ENCODE measurements around the gene CCL27. TPM values are rescaled to one million over a fixed set of nuclear protein-coding genes. Genes with fewer than 3 reads are reported as not detected.

Gene CCL27
- total and polyA plus RNA-seq, 5 donors: 0.18 to 0.46 TPM; not detected in 3

- no peak for ATAC-seq
- H3K4me1 ChIP-seq (ENCODE audit: control insufficient read depth, insufficient read depth, low read length): peaks cover 3% of the 10 kb centered on the region
- no peak overlapping the region for H3K4me3 ChIP-seq (ENCODE audit: low read length)
- no peak for DNase-seq
- no peak overlapping the region for H3K27ac ChIP-seq (ENCODE audit: low read length)
- H3K27me3 ChIP-seq (ENCODE audit: control insufficient read depth, insufficient read depth): no peaks in the 10 kb centered on the region
- intact Hi-C loops (cut with DNase I): no loop called here
- 94% methylated on average over 8 of the region's 8 CpGs for WGBS
- H3K9me3 ChIP-seq (ENCODE audit: control insufficient read depth, low read length): no peaks in the 10 kb centered on the region
Observed at GRCh38 chr9:34659592-34660253, 2.7 kb downstream of the CCL27 start.

- H3K4me1 ChIP-seq (ENCODE audit: control insufficient read depth, insufficient read depth, low read length): peaks cover 10% of the 10 kb centered on the region
- 82% methylated on average over 14 of the region's 14 CpGs for WGBS
- no peak overlapping the region for H3K4me3 ChIP-seq (ENCODE audit: low read length)
- peak in 2 of 3 donors; percentile 34 to 40 for DNase-seq
- no peaks in the 10 kb centered on the region for H3K27me3 ChIP-seq (ENCODE audit: control insufficient read depth, insufficient read depth)
- intact Hi-C loops (cut with DNase I): no loop called here
- no peak overlapping the region for H3K27ac ChIP-seq (ENCODE audit: low read length)
- no peaks in the 10 kb centered on the region for H3K9me3 ChIP-seq (ENCODE audit: control insufficient read depth, low read length)
- no peak for ATAC-seq
Observed at GRCh38 chr9:34658461-34658860, 4.0 kb downstream of the CCL27 start.

GRCh38 chr9:34656992-34657391 is 5.5 kb downstream of the CCL27 start:
- peak in 1 of 3 donors; percentile 39 for DNase-seq
- 87% methylated on average over 5 of the region's 5 CpGs for WGBS
- Histone ChIP-seq H3K27ac (ENCODE audit: low read length) (no peak overlapping the region), H3K27me3 (ENCODE audit: control insufficient read depth, insufficient read depth) (no peaks in the 10 kb centered on the region), H3K4me1 (ENCODE audit: control insufficient read depth, insufficient read depth, low read length) (peaks cover 15% of the 10 kb centered on the region), H3K9me3 (ENCODE audit: control insufficient read depth, low read length) (no peaks in the 10 kb centered on the region), H3K4me3 (ENCODE audit: low read length) (no peak overlapping the region)
- no peak for ATAC-seq
- intact Hi-C loops (cut with DNase I): no loop called here

GRCh38 chr9:34655394-34655793 is 7.1 kb downstream of the CCL27 start:
- Histone ChIP-seq H3K27me3 (ENCODE audit: control insufficient read depth, insufficient read depth) (no peaks in the 10 kb centered on the region), H3K27ac (ENCODE audit: low read length) (peak overlapping the region; percentile 16), H3K4me3 (ENCODE audit: low read length) (no peak overlapping the region), H3K4me1 (ENCODE audit: control insufficient read depth, insufficient read depth, low read length) (peaks cover 20% of the 10 kb centered on the region), H3K9me3 (ENCODE audit: control insufficient read depth, low read length) (no peaks in the 10 kb centered on the region)
- ATAC-seq (no peak), DNase-seq (peak in 2 of 3 donors; percentile 33 to 42)
- 69% methylated on average over 5 of the region's 5 CpGs for WGBS
- intact Hi-C loops (cut with DNase I): no loop called here

- intact Hi-C loops (cut with DNase I): no loop called here
- no peak overlapping the region for H3K4me3 ChIP-seq (ENCODE audit: low read length)
Observed at GRCh38 chr9:34654323-34655051, 8.0 kb downstream of the CCL27 start.

GRCh38 chr9:34653151-34654072 is 9.0 kb downstream of the CCL27 start:
- WGBS: 21% methylated on average over 11 of the region's 11 CpGs
- H3K27ac ChIP-seq (ENCODE audit: low read length): peak overlapping the region; percentile 79
- DNase-seq (peak in 2 of 3 donors; percentile 83 to 87), ATAC-seq (peak; percentile 6 to 24)
- no peaks in the 10 kb centered on the region for H3K9me3 ChIP-seq (ENCODE audit: control insufficient read depth, low read length)
- H3K4me1 ChIP-seq (ENCODE audit: control insufficient read depth, insufficient read depth, low read length): peaks cover 22% of the 10 kb centered on the region
- no peaks in the 10 kb centered on the region for H3K27me3 ChIP-seq (ENCODE audit: control insufficient read depth, insufficient read depth)
- H3K4me3 ChIP-seq (ENCODE audit: low read length): peak overlapping the region; percentile 12
- intact Hi-C loops (cut with DNase I): no loop called here

More at GRCh38 chr9:34654323-34655051, 8.0 kb downstream of the CCL27 start:
- peak overlapping the region; percentile 79 for H3K27ac ChIP-seq (ENCODE audit: low read length)
- DNase-seq (peak; percentile 81 to 95 (median 95)), ATAC-seq (peak; percentile 53 to 66)
- no peaks in the 10 kb centered on the region for H3K27me3 ChIP-seq (ENCODE audit: control insufficient read depth, insufficient read depth)
- no peaks in the 10 kb centered on the region for H3K9me3 ChIP-seq (ENCODE audit: control insufficient read depth, low read length)
- WGBS: 21% methylated on average over 11 of the region's 11 CpGs
- peaks cover 20% of the 10 kb centered on the region for H3K4me1 ChIP-seq (ENCODE audit: control insufficient read depth, insufficient read depth, low read length)

- intact Hi-C loops (cut with DNase I): no loop called here
- H3K4me3 ChIP-seq (ENCODE audit: low read length): peak overlapping the region; percentile 12
- H3K27me3 ChIP-seq (ENCODE audit: control insufficient read depth, insufficient read depth): no peaks in the 10 kb centered on the region
- H3K27ac ChIP-seq (ENCODE audit: low read length): peak overlapping the region; percentile 79
- ATAC-seq (no peak), DNase-seq (peak in 2 of 3 donors; percentile 42 to 49)
- no peaks in the 10 kb centered on the region for H3K9me3 ChIP-seq (ENCODE audit: control insufficient read depth, low read length)
- H3K4me1 ChIP-seq (ENCODE audit: control insufficient read depth, insufficient read depth, low read length): peaks cover 25% of the 10 kb centered on the region
- 13% methylated on average over 5 of the region's 5 CpGs for WGBS
Observed at GRCh38 chr9:34652602-34653000, 9.9 kb downstream of the CCL27 start.

GRCh38 chr9:34651876-34652601 is 10.4 kb downstream of the CCL27 start, which contains the start of gene IL11RA:
IL11RA (plus strand) TSS chr9:34652185; CDS start chr9:34655218, 3,033 bp downstream.
- no peaks in the 10 kb centered on the region for H3K27me3 ChIP-seq (ENCODE audit: control insufficient read depth, insufficient read depth)
- H3K4me1 ChIP-seq (ENCODE audit: control insufficient read depth, insufficient read depth, low read length): peaks cover 28% of the 10 kb centered on the region
- intact Hi-C loops (cut with DNase I): no loop called here
- no peaks in the 10 kb centered on the region for H3K9me3 ChIP-seq (ENCODE audit: control insufficient read depth, low read length)
- DNase-seq (peak; percentile 92 to 96 (median 95)), ATAC-seq (peak; percentile 82 to 87)
- H3K4me3 ChIP-seq (ENCODE audit: low read length): peak within 1 kb of the TSS; percentile 12
- peak within 1 kb of the TSS; percentile 79 for H3K27ac ChIP-seq (ENCODE audit: low read length)
- 7% methylated on average over 24 of the region's 24 CpGs for WGBS

GRCh38 chr9:34651321-34651720 is 11.1 kb downstream of the CCL27 start:
- intact Hi-C loops (cut with DNase I): no loop called here
- Histone ChIP-seq H3K9me3 (ENCODE audit: control insufficient read depth, low read length) (no peaks in the 10 kb centered on the region), H3K4me1 (ENCODE audit: control insufficient read depth, insufficient read depth, low read length) (peaks cover 28% of the 10 kb centered on the region), H3K4me3 (ENCODE audit: low read length) (peak overlapping the region; percentile 12), H3K27ac (ENCODE audit: low read length) (peak overlapping the region; percentile 79), H3K27me3 (ENCODE audit: control insufficient read depth, insufficient read depth) (no peaks in the 10 kb centered on the region)
- DNase-seq (peak; percentile 54 to 79 (median 61)), ATAC-seq (no peak)
- 30% methylated on average over 4 of the region's 4 CpGs for WGBS

- ATAC-seq (no peak), DNase-seq (peak in 2 of 3 donors; percentile 73 to 78)
- Histone ChIP-seq H3K9me3 (ENCODE audit: control insufficient read depth, low read length) (no peaks in the 10 kb centered on the region), H3K4me3 (ENCODE audit: low read length) (no peak overlapping the region), H3K27ac (ENCODE audit: low read length) (peak overlapping the region; percentile 79), H3K27me3 (ENCODE audit: control insufficient read depth, insufficient read depth) (no peaks in the 10 kb centered on the region), H3K4me1 (ENCODE audit: control insufficient read depth, insufficient read depth, low read length) (peaks cover 28% of the 10 kb centered on the region)
- 51% methylated on average over 5 of the region's 5 CpGs for WGBS
- intact Hi-C loops (cut with DNase I): no loop called here
Observed at GRCh38 chr9:34650816-34651215, 11.6 kb downstream of the CCL27 start.
